GM18858 (cell line): ENCODE results near the gene MRPL43.
"Not testable (repeated sequence)": the region's sequence is repeated elsewhere in the genome, so short reads cannot be mapped to it uniquely, and the experiment has no call there.

ENCODE experiments used
- ATAC-seq: cut with Tn5 transposase; IDR thresholded peaks from one replicate; pipeline ENCODE4 v1.9.1; 2021; ENCODE audit not compliant: unreplicated experiment

The MRPL43 gene

DNA sequence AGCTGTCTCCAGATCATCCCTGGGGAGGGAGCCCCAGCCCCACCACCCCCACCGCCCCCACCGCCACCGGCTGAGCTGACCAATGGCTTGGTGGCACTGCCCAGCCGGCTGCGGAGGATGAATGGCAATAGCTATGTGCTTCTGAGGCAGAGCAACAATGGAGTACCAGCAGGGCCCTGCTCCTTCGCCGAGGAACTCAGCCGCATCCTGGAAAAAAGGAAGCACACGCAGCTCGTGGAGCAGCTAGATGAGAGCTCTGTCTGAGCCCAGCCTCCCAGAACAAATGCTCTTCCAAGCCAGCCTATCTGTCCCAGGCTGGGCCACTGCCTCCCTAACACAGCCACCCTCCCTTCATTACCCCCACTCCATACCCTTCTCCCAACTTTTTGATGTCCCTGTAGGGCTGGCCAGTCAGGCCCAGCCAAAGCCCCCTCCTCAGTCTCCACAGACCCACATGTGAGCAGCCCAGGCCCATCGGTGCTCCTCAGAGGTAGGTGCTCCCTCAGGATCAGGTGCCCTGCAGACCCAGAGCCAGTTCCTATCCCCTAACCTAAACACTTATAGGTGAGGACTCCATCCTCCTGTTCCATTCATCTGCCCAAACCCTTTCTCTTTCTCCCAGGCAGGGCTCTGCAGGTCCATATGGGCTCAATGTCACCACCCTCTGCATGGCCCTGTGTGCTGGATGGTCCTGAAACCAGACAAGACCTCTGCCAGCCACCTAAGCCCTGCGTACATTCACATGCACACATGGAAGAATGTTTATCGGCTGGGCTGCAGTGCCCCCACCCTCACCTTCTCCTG is 3.2 kb downstream of the MRPL43 start:
- no peak for ATAC-seq

DNA sequence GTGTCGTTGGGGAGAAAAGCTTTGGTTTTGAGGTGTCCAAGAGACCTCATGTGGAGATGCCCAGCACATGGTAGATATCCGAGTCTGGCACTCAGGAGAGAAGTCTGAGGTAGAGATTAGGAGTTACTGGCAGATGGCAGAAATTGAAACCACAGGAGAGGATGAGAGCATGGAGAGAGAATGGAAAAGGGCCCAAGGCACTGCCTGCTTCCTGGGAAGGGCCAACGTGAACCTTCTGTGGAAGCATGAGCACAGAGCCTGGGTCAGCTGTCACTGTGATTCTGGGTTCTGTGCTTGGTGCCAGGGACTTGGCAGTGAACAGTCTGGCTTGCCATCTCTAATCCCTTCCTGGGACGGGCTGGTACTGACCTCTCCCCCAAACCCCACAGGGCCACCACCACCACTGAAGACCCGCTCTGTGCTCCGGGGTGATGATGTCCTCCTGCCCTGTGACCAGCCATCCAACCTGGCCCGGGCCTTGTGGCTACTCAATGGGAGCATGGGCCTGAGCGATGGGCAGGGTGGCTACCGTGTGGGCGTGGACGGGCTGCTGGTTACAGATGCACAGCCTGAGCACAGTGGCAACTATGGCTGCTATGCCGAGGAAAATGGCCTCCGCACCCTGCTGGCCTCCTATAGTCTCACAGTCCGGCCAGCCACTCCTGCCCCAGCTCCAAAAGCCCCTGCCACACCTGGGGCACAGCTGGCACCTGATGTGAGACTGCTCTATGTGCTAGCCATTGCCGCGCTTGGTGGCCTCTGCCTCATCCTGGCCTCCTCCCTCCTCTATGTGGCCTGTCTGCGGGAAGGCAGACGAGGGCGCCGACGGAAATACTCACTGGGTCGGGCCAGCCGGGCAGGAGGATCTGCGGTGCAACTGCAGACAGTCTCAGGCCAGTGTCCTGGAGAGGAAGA is 4.1 kb downstream of the MRPL43 start:
- ATAC-seq, result no peak

DNA sequence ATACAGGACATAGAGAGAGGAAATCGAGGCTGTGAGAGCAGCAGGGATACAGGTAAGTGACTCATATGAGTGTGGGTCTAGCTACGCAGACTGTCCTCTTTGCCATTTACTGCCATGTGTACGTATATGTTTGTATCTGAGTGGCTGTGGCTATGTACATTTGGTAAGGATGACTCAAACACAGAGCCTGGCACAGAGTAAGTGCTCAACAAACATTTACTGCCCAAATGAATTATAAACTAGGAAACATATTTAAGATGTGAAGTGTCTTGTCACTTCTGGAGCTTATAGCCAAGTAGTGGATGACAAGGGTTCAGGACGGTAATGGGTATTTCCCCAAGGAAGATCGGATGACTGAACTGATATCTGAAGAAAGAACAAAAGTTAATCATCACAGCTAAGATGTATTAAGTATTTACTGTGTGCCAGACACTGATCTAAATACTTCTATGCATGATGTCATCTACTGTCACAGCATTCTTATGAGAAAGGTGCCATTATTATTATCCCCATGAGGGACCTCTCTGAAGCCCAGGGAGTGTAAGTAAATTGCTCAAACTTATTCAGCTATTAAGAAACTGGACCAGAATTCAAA is 6.0 kb downstream of the MRPL43 start:
- ATAC-seq, result no peak

DNA sequence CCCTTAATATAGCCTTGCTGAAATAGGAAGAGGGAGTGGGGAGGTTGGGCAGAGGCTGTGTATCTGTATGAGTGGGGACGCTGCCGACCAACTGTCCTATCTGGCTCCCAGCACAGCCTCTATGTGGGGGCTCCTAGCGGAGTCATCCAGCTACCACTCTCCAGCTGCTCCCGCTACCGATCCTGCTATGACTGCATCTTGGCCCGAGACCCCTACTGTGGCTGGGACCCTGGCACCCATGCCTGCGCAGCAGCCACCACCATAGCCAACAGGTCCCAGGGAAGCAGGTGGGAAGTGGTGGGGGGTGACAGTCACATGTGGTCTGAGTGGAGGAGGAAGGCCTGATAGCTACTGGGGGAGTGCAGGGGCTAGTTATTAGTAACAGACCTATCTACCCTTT is 6.6 kb downstream of the MRPL43 start:
- no peak for ATAC-seq

DNA sequence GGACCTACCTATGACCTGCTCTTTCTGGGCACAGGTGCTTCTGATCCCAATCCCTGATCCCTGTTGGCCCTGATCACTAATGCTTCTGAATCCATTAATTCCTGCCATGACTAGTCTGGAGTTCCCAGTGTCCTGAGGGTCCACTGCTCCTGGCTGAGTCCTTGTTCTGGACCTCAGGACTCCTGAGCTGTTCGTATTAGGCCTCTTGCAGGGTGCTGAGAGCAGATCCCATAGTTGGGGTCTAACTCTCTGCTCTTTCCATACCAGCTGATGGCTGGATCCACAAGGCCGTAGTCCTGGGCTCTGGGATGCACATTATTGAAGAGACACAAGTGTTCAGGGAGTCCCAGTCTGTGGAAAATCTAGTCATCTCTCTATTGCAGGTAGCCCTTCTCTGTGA is 7.0 kb downstream of the MRPL43 start:
- ATAC-seq, result no peak

DNA sequence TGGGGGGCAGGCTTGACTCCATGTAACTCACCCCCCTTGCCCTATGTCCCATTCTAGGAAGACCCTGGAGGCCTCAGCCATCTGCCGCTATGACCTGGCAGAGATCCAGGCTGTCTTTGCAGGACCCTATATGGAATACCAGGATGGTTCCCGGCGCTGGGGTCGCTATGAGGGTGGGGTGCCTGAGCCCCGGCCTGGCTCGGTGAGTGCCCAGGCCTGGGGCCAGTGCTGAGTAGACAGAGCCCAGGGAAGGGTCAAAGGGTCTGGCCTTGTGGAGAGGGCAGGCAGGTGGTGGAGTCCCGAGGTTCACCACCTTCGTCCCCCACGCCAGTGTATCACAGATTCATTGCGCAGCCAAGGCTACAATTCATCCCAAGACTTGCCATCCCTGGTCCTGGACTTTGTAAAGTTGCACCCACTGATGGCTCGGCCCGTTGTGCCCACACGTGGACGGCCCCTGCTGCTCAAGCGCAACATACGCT is 7.5 kb downstream of the MRPL43 start:
- no peak for ATAC-seq

DNA sequence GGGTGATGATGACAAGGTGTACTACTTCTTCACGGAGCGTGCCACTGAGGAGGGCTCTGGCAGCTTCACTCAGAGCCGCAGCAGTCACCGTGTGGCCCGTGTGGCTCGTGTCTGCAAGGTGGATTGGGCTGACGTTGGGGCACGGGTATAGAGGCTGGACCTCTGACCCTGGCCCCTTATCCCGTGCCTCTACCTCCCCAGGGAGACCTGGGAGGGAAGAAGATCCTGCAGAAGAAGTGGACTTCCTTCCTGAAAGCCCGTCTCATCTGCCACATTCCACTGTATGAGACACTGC is 8.4 kb downstream of the MRPL43 start:
- no peak for ATAC-seq

DNA sequence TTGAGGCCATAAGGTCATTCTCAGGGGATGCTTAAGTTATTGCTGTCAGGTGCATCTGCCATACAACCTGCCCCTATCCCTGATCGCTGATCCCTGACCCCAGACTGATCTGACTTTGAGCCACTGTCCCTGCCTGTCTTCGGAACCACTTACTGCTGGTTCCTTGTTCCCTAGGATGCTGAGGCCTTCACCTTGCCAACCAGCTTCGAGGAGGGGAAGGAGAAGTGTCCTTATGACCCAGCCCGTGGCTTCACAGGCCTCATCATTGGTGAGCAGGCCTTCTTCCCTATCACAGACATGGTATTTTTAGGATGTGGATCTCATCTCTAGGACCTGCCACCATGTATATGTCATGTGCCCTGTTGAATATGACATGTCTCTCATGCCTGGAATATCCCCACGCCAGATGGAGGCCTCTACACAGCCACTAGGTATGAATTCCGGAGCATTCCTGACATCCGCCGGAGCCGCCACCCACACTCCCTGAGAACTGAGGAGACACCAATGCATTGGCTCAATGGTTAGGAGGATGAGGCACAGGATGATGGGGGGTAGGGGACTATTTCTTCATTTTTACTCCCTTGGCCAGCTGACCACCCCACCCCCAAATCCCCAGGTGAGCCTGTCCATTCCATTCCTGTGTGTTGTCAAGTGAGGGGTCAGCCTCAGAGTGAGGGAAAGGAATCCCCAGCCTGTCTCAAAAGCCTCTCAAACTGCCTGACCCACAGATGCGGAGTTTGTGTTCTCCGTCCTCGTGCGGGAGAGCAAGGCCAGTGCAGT is 9.0 kb downstream of the MRPL43 start:
- no peak for ATAC-seq

DNA sequence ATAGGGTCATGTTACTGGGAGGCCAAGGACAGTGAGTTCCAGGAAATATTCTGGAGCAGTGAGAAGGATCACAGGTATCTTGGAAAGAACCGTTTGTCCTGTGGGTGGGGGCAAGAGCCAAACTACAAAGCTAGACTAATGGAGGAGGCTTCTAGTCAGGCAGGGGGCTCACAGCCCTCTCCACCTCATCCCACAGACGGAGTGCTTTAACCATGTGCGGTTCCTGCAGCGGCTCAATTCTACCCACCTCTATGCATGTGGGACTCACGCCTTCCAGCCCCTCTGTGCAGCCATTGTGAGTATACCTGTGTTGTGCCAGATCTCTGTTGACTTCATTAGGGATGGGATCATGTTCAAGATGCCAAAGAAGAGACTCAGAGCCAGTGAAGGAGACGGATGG is 9.9 kb downstream of the MRPL43 start:
- ATAC-seq, result no peak

DNA sequence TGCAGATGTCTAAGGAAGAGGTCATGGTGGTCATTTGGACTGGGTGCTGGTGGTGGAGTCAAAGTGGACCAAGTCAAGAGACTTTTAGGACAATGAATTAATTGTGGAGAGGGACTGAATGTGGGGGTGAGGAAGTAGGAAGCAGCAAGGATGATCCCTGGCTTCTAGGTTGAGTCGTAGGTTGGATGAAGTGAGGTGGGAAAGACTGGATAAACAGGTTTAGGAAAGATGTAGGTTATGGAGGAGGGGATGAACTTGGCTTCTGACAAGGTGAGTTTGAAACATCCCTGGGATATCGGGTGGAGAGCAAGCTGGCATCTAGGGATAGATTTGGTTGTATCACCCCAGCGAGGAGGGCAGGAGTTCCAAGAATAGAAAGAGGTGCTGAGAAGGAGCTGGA is 10.4 kb downstream of the MRPL43 start:
- ATAC-seq, result no peak

DNA sequence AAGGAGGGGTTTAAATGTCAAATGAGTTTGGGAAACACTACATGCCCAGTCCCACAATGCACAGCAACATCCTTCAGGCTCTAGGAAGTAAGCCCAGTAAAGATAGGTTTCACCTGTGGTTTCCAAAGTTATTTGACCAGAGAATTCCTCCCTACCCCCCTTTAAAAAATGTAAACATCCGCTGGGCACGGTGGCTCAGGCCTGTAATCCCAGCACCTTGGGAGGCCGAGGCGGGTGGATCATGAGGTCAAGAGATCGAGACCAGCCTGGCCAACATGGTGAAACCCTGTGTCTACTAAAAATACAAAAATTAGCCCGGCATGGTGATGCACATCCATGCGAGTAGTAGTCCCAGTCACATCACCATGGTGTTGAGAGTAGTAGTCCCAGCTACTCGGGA is 11.9 kb downstream of the MRPL43 start:
- not testable (repeated sequence) for ATAC-seq

DNA sequence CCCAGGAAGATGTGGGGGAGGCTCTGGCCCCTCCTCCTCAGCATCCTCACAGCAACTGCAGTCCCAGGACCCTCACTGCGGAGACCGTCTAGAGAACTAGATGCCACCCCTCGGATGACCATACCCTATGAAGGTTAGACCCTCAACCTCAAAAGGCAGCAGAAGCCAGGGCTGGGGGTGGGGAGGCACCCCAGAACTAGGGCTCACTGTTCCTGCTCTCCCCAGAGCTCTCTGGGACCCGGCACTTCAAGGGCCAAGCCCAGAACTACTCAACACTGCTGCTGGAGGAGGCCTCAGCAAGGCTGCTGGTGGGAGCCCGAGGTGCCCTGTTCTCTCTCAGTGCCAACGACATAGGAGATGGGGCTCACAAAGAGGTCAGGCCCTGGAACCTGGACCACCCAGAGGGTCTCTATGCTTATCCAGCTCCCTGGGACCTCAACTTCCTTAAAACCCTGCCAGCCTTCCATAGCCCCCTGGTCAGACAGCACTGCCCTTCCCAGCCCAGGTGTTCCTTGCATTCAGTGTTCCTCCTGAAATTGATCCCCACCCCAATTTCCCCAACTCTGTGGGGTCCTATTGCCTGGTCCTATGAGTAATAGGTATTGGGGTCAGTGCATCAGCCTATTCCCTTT is 14.3 kb downstream of the MRPL43 start:
- ATAC-seq, result no peak

DNA sequence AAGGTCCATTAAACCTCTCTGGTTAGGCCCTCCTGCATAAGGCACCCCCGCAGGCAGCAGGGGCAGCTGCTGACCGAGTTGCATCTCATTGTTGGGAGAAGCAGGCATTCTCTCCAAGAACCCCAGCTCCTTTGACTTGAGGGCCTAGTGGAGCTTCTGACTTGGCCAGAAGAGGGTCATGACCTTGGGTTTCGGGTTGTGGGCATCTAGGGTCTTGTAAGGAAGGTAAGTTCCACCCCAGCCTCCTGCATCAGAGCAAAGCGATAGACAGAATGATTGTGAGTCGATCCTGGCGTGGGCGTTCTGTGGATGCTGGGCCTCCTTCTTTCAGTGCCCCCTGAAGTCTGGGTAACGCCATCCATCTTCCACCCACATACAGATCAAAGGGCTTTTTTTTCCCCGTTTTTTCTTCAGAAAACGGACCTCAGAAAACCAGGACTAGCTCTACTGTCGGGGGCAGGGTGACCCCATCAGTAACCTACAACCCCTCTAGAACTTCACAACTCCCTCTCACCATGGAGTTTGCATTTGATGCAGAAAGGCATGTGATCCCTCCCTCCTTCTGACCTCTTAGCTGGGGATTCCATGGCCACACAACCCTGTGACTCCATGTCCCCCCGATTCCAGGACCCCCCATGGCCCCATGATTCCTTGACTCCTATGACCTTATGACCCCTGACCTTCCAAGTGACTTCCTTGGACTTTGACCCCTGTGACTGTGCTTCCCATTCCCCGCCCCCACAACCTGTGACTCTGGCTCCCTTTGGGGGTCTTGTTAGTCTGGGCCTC is 15.0 kb downstream of the MRPL43 start:
- ATAC-seq, result no peak

DNA sequence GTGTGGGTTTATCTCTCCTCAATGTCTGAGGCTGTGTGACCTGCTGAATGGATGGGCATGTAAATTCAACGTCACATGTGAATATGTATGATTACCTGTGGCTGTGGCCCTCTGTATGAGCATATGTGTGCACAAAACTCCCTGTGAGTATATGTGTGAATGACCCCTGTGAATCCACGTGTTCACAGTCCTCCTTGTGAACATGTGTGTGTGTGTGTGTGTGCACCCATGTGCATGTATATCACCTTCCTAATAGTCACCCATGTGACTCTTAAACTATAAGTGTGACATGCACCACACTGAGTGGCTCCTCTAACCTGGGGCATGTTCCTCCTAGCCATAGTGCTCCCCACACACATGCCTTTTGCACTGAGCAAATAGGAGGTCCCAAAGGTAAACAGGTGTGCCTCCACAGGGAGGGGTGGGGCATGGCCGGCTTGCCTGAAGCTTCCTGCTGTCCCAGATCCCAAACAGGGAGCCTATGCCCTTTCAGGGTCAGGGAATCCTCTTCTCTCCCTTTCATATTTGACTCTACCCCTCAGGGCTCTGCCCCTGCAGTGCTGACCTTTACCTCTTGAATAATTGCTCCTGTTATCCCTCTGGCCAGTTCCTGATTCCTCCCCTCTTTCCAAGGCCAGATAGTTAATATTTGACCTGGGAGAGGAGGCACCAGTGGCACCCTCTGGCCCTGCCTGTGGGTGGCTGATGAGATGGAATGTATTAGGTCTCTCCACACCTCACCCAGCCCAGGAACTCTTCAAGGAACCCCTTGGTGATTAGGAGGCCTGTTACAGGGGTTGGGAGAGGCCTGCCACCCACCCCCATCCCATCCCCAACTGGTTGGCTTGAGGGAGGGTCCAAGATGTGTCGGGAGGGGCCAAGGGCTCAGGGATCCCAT is 16.1 kb downstream of the MRPL43 start:
- no peak for ATAC-seq

DNA sequence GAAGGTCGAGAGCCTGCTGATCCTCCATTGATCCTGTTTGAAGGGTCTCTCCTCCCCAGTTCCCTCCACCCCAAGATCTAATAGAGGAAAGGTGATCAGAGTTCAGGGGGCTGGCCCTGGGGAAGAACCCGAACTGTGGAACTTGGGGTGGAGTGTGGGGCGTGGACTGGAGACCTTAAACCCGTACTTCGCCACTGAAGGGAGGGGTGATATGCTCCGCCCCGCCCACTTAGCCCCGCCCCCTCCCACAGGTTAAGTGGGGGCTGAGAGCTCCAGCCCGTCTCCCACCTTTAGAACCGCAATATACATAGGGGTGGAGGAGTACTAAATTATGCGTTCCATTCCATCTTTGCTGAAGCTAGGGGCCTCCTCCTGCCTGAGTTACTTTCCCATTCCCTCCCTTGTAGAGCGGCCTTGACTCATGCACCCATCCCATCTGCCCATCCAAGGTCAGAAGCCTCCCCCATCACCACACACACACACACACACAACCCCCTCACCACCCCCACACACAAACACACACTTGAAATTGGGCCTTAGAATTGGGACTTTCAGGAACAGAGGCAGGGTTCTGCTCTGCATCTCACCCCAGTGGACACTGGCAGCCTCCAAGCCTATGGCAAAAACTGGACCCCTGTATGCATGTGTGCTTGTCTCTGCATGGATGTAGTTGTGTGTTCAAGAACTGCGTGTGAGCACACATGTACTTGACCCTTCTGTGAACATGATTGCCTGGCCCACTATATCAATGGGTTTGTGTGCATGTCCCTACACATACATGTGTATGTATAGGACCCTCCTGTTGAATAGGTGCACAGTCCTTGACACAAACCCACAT is 17.0 kb downstream of the MRPL43 start:
- no peak for ATAC-seq

DNA sequence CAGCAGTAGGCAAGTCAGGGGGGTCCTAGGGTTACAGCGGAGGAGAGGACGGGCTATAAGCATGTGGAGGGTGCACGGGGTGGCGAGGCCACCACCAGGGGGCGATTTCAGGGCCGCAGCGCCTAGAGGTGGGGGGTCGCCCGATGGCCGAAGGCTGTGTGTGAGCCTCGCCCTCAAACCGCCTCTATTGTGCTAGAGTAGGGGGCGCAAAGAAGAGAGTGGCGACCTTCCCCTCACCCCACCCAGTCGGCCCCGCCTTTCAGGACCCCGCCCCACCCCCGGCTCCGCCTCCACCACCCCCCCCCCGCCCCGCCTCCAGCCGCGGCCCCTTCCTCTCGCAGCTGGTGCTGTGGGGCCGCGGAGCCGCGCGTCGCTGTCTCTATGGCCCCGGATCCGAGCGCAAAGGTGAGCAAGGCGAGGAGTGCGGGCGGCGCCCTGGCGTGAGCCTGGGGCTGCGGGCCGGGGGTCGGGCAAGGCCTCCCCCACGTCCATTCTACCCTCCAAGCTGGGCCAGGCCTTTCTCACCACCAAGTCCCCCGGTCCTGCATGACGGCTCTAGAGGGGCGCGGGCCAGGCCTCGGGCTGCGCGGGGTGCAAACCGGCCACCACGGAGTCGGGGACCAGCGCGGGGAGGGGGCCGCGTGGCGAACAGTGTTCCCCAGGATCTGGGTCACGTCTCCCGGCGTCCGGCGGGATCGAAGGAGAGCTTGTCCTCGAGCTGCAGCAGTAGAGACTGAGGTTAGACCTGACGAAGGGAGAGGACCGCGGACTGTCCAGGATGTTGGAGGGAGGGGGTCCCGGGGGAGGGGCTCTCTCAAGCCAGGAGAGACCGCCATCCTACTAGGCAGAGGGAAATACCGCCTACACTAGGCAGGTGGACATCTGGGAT is 17.9 kb downstream of the MRPL43 start, which contains the start of gene SEMA4G:
TSS of gene SEMA4G (plus strand) at position 318 of the 889 bp plus-strand sequence. CDS start 3,409 bp downstream, outside the sequence.
- ATAC-seq, result no peak

DNA sequence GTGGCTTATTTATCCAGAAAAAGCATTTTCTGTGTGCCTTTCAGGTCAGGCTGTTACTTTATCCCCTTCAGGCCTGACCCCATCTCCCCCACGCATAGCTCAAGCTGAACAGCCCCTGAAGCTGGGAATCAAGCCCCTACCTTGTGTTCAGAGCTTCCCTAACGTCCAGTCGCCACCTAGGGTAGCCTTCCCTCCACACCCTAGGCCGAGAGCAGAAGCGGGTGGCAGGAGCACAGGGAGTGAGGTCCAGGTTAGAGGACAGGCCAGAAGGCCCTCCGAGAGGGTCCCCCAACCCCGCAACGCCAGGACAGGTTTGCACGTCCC is 18.5 kb downstream of the MRPL43 start:
- no peak for ATAC-seq
